Adrenal gland (tissue), 12 donors: ENCODE measurements around the gene HSF4. TPM values are rescaled to one million over a fixed set of nuclear protein-coding genes. Genes with fewer than 3 reads are reported as not detected.
A peak's percentile ranks its signal among the peaks of the same experiment; 100 is the strongest.

Experiments
- DNase-seq, 7 donors: peaks; one replicate each; pipeline ENCODE4 v3.0.0-alpha.2; 2019 to 2020
- H3K27ac ChIP-seq, 5 donors: fragments of 200-600 bp; sonication (generic) in 4 of 5; 1 replicate in 3 of 5; 2 replicates in 2 of 5; pipeline versions ENCODE4 v1.5.1 to v1.8.0; 2016 to 2020; ENCODE audit warnings: mild to moderate bottlenecking in 1 of 5
- H3K27me3 ChIP-seq: fragments of 200-600 bp; 2 replicates; pipeline ENCODE4 v1.8.0; 2021
- H3K36me3 ChIP-seq, 2 donors: fragments of 200-600 bp; replicated peaks in 1 of 2; 1 replicate in 1 of 2; 2 replicates in 1 of 2; pipeline versions ENCODE4 v1.5.1 to v1.8.0; 2018 to 2022
- H3K4me1 ChIP-seq, 2 donors: fragments of 200-600 bp; replicated peaks in 1 of 2; 1 replicate in 1 of 2; 2 replicates in 1 of 2; pipeline versions ENCODE4 v1.5.1 to v1.8.0; 2018 to 2021
- H3K4me3 ChIP-seq, 4 donors: fragments of 200-600 bp; sonication (generic) in 3 of 4; one replicate each; pipeline ENCODE4 v1.5.1; 2016 to 2018
- H3K9me3 ChIP-seq, 3 donors: fragments of 200-600 bp; sonication (generic) in 1 of 3; replicated peaks in 1 of 3; 1 replicate in 2 of 3; 2 replicates in 1 of 3; pipeline versions ENCODE4 v1.5.1 to v1.8.0; 2016 to 2021
- POLR2A ChIP-seq, 2 donors: fragments of 450-650 bp; IDR thresholded peaks; one replicate each; pipeline ENCODE4 v1.6.1; 2017; ENCODE audit warnings: antibody characterized with exemption in 2 of 2, mild to moderate bottlenecking in 2 of 2, moderate library complexity in 1 of 2
- WGBS, 4 donors: extraction: QIAGEN DNeasy Blood & Tissue Kit in 2 of 4; methylation state at CpG; one replicate each; pipeline versions ENCODE4 v1.1.5 to v1.1.7; 2013 to 2017; 5-methylcytosine and 5-hydroxymethylcytosine counted together
- intact Hi-C, 2 donors: fragments of 100-400 bp; cut with DNase I; formaldehyde crosslinking; loops; one replicate each; pipeline versions ENCODE4 v1.14.1 to v1.15.0; 2022 to 2023
- polyA plus RNA-seq, 3 donors: library from polyadenylated mRNA; stranded (reverse); fragments of 200-250 nt in 2 of 3; fragments of 350-450 nt in 1 of 3; fragmentation: Illumina TruSeq in 1 of 3; extraction: RNeasy Lipid Tissue Mini Kit (QIAGEN cat#74804) in 1 of 3; gene quantifications; one replicate each; pipeline ENCODE4 v1.2.3, GENCODE V29; 2013 to 2014
- total RNA-seq, 9 donors: library from RNA; depleted of rRNA in 4 of 9; stranded (reverse); fragments of >200 nt in 4 of 9; fragments of 120-200 nt in 1 of 9; fragmentation: NEBNext Ultra II Directional in 1 of 9; extraction: Animal tissue kit (Norgen Biotek cat#: 25700) in 1 of 9; gene quantifications; one replicate each; pipeline versions ENCODE4 v1.1.0 to v1.2.4, GENCODE V29; 2013 to 2023
- TF ChIP-seq, protein P1 (sequence below), 6 experiments: fragments of 450-650 bp in 4 of 6; fragments of 200-600 bp in 2 of 6; sonication (generic) in 1 of 6; IDR thresholded peaks; 1 replicate in 5 of 6; 2 replicates in 1 of 6; pipeline versions ENCODE4 v1.5.1 to v1.8.0; 2016 to 2021; ENCODE audit warnings: antibody characterized with exemption in 6 of 6, mild to moderate bottlenecking in 2 of 6, moderate library complexity in 1 of 6
- donor health status: healthy with polysubstance abuse.
- donor health status: Bipolar disorder and iron deficiency.
- donor health status: DM: yes; HTN: yes; CAD: no.
- donor health status: DM: no; HTN: no; CAD: no.
- donor health status: DM: no; HTN: no; CAD: no.
- donor health status: DM: yes; HTN: yes; CAD: no.

Gene HSF4
- total and polyA plus RNA-seq, 12 donors, result 5.9 to 700 (median 49.4) TPM

DNA sequence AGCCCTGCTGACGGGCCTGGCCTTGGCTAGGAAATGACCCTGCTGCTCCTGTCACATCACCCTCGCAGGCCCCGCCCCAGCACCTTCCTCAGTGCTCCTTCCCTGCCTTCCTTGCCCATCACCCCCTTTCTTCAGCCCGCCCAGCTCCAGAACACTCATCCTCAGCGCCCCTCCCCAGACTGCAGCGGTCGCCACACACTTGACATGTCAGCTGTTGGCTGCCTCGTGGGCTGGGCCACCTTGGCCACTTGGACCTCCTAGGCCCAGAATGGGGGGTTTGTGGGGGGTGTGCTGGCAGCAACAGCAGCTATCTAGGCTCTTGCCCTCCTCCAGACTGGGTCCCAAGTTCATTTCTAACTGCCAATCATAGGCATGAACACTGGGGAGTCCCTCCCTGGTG, 45.0 kb downstream of the HSF4 start:
- intact Hi-C loops, result no loop called here
- DNase-seq, result no peak
- Histone ChIP-seq H3K4me3 (no peak overlapping the region), H3K9me3 (no peaks in the 10 kb centered on the region), H3K36me3 (no peaks in the 10 kb centered on the region), H3K27ac (no peak overlapping the region), H3K27me3 (no peaks in the 10 kb centered on the region), H3K4me1 (peaks cover 11 to 21% of the 10 kb centered on the region in 2 donors)
- WGBS, 4 donors, result 74 to 88% (median 79%) methylated on average over 8 of the region's 8 CpGs
- no peak for TF ChIP-seq POLR2A (IDR thresholded peaks at IDR 0.05)
- TF ChIP-seq, protein P1, sequence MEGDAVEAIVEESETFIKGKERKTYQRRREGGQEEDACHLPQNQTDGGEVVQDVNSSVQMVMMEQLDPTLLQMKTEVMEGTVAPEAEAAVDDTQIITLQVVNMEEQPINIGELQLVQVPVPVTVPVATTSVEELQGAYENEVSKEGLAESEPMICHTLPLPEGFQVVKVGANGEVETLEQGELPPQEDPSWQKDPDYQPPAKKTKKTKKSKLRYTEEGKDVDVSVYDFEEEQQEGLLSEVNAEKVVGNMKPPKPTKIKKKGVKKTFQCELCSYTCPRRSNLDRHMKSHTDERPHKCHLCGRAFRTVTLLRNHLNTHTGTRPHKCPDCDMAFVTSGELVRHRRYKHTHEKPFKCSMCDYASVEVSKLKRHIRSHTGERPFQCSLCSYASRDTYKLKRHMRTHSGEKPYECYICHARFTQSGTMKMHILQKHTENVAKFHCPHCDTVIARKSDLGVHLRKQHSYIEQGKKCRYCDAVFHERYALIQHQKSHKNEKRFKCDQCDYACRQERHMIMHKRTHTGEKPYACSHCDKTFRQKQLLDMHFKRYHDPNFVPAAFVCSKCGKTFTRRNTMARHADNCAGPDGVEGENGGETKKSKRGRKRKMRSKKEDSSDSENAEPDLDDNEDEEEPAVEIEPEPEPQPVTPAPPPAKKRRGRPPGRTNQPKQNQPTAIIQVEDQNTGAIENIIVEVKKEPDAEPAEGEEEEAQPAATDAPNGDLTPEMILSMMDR (IDR thresholded peaks at IDR 0.05), result no peak

DNA sequence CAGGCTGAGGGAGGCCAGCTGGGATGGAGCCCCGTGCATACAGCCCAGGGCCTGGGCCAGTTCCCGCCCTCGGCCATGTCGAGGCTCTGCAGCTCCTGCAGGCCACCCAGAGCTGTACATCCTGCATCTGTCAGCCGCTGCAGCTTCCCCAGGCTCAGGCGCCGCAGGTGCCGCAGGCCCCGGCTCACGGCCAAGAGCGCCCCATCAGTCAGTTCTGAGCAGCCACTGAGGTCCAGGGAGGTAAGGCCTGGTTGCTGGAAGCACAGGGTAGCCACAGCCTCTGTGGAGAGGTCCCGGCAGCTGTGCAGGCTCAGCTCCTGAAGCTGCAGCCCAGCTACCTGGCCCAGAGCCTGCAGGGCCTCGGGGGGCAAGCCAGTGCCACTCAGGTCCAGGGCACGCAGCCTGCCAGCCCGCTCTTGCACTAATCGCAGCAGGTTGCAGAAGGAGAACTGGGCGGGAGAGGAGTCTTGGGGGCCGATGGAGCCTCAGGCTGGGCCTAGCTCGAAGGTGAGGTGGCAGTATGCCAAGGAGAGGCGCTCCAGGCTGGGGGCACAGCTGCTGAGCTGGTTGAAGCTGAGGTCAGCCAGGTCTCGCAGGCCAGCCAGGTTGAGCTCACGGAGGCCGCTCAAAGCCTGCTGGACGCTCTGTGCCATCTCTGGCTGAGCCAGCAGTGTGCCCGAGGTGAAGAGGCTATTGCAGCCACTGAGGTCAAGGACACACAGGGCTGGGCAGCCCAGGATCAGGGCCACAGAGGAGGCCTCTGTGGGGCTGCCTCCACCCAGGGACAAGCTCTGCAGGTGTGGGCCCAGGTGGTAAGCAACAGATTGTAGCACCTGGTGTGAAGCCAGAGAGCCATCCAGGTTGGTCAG, 45.8 kb downstream of the HSF4 start:
- TF ChIP-seq, protein P1 (IDR thresholded peaks at IDR 0.05), result no peak
- TF ChIP-seq POLR2A (IDR thresholded peaks at IDR 0.05), result no peak
- peak in 1 of 7 donors; percentile 17 for DNase-seq
- WGBS, 4 donors, result 88 to 95% (median 89%) methylated on average over 11 to 25 of the region's 25 CpGs

DNA sequence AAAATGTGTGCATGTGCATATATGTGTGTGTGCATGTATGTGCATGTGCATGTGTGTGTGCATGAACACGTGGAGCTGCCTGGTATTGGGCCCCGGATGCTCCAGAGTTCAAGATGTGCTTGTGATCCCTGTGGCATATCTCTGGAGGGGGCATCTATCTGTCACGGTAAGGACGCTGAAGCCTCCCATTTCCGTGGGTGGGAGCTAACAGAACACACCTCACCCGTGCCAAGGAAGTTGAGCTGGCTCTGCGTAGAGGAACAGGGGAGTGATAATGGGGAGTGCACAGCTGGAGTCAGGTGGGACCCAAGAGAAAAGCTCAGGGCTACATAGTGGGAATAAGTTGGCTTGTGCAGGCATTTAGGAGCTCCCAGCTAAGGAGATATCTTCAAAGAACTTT, 47.1 kb downstream of the HSF4 start:
- no peak overlapping the region for H3K4me3 ChIP-seq
- intact Hi-C loops, result no loop called here
- H3K36me3 ChIP-seq, result no peaks in the 10 kb centered on the region
- H3K4me1 ChIP-seq, result peaks cover 11 to 24% of the 10 kb centered on the region in 2 donors
- DNase-seq, result no peak
- no peaks in the 10 kb centered on the region for H3K9me3 ChIP-seq
- TF ChIP-seq POLR2A (IDR thresholded peaks at IDR 0.05), result no peak
- TF ChIP-seq, protein P1 (IDR thresholded peaks at IDR 0.05), result no peak
- WGBS, 4 donors, result 85 to 94% (median 88%) methylated on average over 7 of the region's 7 CpGs
- no peaks in the 10 kb centered on the region for H3K27me3 ChIP-seq
- no peak overlapping the region for H3K27ac ChIP-seq

More for the DNA sequence above, 45.8 kb downstream of the HSF4 start:
- Histone ChIP-seq H3K4me1 (peaks cover 11 to 21% of the 10 kb centered on the region in 2 donors), H3K9me3 (no peaks in the 10 kb centered on the region), H3K27ac (no peak overlapping the region), H3K36me3 (no peaks in the 10 kb centered on the region), H3K27me3 (no peaks in the 10 kb centered on the region), H3K4me3 (no peak overlapping the region)
- intact Hi-C loops, result no loop called here

GRCh38 chr16:67212766-67213165, 48.2 kb downstream of the HSF4 start:
- Histone ChIP-seq H3K4me1 (peaks cover 5 to 25% of the 10 kb centered on the region in 2 donors), H3K36me3 (no peaks in the 10 kb centered on the region), H3K4me3 (no peak overlapping the region), H3K9me3 (no peaks in the 10 kb centered on the region), H3K27me3 (no peaks in the 10 kb centered on the region), H3K27ac (no peak overlapping the region)
- intact Hi-C loops, result no loop called here
- no peak for DNase-seq
- TF ChIP-seq, protein P1 (IDR thresholded peaks at IDR 0.05), result no peak
- TF ChIP-seq POLR2A (IDR thresholded peaks at IDR 0.05), result no peak
